OCI-LY1 (cell line): ENCODE data around the gene POFUT1.

ENCODE experiments used
- EZH2 ChIP-seq: fragments of 200-600 bp; sonication (generic), shearing (Covaris generic); IDR thresholded peaks from 2 replicates; pipeline ENCODE4 v1.8.0; 2017; ENCODE audit warnings: borderline replicate concordance, mixed run types, mild to moderate bottlenecking, antibody characterized with exemption, low read length, moderate library complexity, mixed read lengths
- TF ChIP-seq, protein P1 (sequence below): fragments of 200-600 bp; sonication (generic), shearing (Covaris generic); IDR thresholded peaks from 2 replicates; pipeline ENCODE4 v1.5.1; 2017; ENCODE audit warnings: mild to moderate bottlenecking, antibody characterized with exemption, low read length, moderate library complexity, mixed read lengths

DNA sequence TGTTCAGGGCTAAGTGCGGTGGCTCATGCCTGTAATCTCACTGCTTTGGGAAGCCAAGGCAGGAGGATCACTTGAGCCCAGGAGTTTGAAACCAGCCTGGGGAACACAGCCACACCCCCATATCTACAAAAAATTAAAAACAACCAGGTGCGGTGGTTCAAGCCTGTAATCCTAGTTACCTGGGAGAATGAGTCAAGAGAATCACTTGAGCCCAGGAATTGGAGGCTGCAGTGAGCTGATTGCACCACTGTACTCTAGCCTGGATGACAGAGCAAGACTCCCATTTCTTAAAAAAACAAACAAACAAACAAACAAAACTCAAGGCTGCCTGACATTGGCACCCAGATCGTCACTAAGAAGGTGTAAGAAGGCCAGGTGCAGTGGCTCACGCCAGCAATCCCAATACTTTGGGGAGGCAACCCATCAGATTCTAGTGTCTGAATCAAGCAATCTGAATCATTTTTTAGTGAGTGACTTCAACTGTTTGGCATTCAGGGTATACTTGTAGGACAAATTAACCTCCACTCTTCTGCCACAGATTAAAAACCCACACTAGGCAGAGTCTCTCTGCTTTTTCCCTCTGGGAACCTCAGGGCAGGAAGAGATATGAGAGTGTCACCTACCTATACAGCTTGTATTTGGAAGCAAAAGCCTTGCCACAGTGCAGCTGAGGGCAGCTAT, 6.2 kb upstream of the POFUT1 start:
- TF ChIP-seq, protein P1, sequence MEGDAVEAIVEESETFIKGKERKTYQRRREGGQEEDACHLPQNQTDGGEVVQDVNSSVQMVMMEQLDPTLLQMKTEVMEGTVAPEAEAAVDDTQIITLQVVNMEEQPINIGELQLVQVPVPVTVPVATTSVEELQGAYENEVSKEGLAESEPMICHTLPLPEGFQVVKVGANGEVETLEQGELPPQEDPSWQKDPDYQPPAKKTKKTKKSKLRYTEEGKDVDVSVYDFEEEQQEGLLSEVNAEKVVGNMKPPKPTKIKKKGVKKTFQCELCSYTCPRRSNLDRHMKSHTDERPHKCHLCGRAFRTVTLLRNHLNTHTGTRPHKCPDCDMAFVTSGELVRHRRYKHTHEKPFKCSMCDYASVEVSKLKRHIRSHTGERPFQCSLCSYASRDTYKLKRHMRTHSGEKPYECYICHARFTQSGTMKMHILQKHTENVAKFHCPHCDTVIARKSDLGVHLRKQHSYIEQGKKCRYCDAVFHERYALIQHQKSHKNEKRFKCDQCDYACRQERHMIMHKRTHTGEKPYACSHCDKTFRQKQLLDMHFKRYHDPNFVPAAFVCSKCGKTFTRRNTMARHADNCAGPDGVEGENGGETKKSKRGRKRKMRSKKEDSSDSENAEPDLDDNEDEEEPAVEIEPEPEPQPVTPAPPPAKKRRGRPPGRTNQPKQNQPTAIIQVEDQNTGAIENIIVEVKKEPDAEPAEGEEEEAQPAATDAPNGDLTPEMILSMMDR = no peak
- TF ChIP-seq EZH2 = no peak
